DOHH2 (cell line): ENCODE data around the gene SPINT1.

Source experiments
- EZH2phosphoT487 ChIP-seq: fragments of 200-600 bp; sonication (generic); IDR thresholded peaks from 2 replicates; pipeline ENCODE4 v1.6.1; 2017; ENCODE audit warnings: borderline replicate concordance, mild to moderate bottlenecking, antibody characterized with exemption, low read length, moderate library complexity, mixed read lengths
- TF ChIP-seq, protein P1 (sequence below): fragments of 200-600 bp; sonication (generic); IDR thresholded peaks from one replicate; pipeline ENCODE4 v1.5.1; 2014; ENCODE audit warnings: antibody characterized with exemption, mild to moderate bottlenecking, low read depth, low read length; ENCODE audit not compliant: poor library complexity, severe bottlenecking

DNA sequence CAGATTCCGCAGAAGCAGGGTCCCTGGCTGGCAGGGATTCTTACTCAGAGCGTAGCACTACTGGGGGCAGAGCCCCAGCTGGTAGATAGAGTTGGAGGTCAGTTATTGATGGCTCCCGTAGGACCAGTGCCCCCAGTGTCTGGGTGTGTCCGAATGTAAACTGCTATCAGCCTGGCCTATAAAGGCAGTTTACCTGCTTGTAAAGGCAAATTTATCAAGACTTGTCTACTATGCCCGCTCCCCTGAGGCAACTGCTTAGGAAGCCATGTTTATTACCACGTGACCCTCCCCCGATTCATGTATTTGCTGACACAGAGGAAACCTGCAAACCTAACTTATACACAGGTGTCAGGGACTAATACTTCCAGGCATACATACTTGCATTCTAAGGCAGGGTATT lies 14.7 kb upstream of the SPINT1 start:
- TF ChIP-seq, protein P1, sequence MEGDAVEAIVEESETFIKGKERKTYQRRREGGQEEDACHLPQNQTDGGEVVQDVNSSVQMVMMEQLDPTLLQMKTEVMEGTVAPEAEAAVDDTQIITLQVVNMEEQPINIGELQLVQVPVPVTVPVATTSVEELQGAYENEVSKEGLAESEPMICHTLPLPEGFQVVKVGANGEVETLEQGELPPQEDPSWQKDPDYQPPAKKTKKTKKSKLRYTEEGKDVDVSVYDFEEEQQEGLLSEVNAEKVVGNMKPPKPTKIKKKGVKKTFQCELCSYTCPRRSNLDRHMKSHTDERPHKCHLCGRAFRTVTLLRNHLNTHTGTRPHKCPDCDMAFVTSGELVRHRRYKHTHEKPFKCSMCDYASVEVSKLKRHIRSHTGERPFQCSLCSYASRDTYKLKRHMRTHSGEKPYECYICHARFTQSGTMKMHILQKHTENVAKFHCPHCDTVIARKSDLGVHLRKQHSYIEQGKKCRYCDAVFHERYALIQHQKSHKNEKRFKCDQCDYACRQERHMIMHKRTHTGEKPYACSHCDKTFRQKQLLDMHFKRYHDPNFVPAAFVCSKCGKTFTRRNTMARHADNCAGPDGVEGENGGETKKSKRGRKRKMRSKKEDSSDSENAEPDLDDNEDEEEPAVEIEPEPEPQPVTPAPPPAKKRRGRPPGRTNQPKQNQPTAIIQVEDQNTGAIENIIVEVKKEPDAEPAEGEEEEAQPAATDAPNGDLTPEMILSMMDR: no peak
- TF ChIP-seq EZH2phosphoT487: no peak
